ENCODE measurements around the gene KCNIP4. TPM values are rescaled to one million over a fixed set of nuclear protein-coding genes. Genes with fewer than 3 reads are reported as not detected.

The KCNIP4 gene
- total RNA-seq, 1 donor from 2014 or later = not detected

DNA sequence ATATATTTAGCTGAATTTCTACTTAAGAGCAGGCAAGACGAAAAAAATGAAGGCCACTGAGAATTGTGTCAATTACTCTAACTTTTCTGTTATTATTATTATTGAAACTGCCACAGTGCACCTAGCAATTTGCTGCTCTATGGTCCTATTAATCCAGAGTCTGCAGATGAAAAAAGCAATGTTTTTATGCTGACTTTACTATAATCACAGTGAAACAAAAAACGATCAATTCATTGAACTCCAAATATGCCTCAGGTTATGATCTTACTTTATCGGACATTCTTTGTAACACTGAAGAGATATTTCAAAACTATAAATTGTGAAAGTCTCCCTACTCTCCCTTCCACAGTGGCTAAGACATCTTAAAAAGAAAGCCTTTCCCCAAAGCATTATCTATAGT, 474.4 kb downstream of the KCNIP4 start:
- ATAC-seq (ENCODE audit: low read depth) = no peak
- intact Hi-C loops (cut with micrococcal nuclease) = no loop called here
- ChIA-PET CTCF (no interaction called here), POLR2A (no interaction called here)
- Mint-ChIP-seq H3K4me3 (no peak overlapping the region), H3K9me3 (peaks cover 2% of the 10 kb centered on the region), H3K4me1 (no peaks in the 10 kb centered on the region), H3K27me3 (no peaks in the 10 kb centered on the region), H3K36me3 (ENCODE audit: low read depth) (no peaks in the 10 kb centered on the region), H3K27ac (no peak overlapping the region)
- TF ChIP-seq, protein P1, sequence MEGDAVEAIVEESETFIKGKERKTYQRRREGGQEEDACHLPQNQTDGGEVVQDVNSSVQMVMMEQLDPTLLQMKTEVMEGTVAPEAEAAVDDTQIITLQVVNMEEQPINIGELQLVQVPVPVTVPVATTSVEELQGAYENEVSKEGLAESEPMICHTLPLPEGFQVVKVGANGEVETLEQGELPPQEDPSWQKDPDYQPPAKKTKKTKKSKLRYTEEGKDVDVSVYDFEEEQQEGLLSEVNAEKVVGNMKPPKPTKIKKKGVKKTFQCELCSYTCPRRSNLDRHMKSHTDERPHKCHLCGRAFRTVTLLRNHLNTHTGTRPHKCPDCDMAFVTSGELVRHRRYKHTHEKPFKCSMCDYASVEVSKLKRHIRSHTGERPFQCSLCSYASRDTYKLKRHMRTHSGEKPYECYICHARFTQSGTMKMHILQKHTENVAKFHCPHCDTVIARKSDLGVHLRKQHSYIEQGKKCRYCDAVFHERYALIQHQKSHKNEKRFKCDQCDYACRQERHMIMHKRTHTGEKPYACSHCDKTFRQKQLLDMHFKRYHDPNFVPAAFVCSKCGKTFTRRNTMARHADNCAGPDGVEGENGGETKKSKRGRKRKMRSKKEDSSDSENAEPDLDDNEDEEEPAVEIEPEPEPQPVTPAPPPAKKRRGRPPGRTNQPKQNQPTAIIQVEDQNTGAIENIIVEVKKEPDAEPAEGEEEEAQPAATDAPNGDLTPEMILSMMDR (IDR thresholded peaks at IDR 0.05) = no peak
- DNase-seq = no peak

GRCh38 chr4:21470535-21470934, 478.0 kb downstream of the KCNIP4 start:
- H3K4me3 Mint-ChIP-seq = no peak overlapping the region
- TF ChIP-seq, protein P1 (IDR thresholded peaks at IDR 0.05) = no peak
- CTCF ChIA-PET = no interaction called here
- H3K27ac Mint-ChIP-seq = no peak overlapping the region
- no peaks in the 10 kb centered on the region for H3K27me3 Mint-ChIP-seq
- POLR2A ChIA-PET = no interaction called here
- H3K4me1 Mint-ChIP-seq = no peaks in the 10 kb centered on the region
- intact Hi-C loops (cut with micrococcal nuclease) = no loop called here
- no peaks in the 10 kb centered on the region for H3K36me3 Mint-ChIP-seq (ENCODE audit: low read depth)
- peaks cover 2% of the 10 kb centered on the region for H3K9me3 Mint-ChIP-seq
- ATAC-seq (ENCODE audit: low read depth) (no peak), DNase-seq (no peak)

- ChIA-PET CTCF (no interaction called here), POLR2A (no interaction called here)
- Mint-ChIP-seq H3K27ac (no peak overlapping the region), H3K36me3 (ENCODE audit: low read depth) (no peaks in the 10 kb centered on the region), H3K4me1 (no peaks in the 10 kb centered on the region), H3K27me3 (no peaks in the 10 kb centered on the region), H3K4me3 (no peak overlapping the region), H3K9me3 (peaks cover 2% of the 10 kb centered on the region)
- ATAC-seq (ENCODE audit: low read depth) = no peak
- DNase-seq = no peak
- TF ChIP-seq, protein P1 (IDR thresholded peaks at IDR 0.05) = no peak
- intact Hi-C loops (cut with micrococcal nuclease) = no loop called here
Measured at GRCh38 chr4:21469438-21470300, 478.9 kb downstream of the KCNIP4 start.

GRCh38 chr4:21467551-21467950, 481.0 kb downstream of the KCNIP4 start:
- POLR2A ChIA-PET = no interaction called here
- Mint-ChIP-seq H3K4me3 (no peak overlapping the region), H3K36me3 (ENCODE audit: low read depth) (no peaks in the 10 kb centered on the region), H3K27ac (no peak overlapping the region), H3K4me1 (no peaks in the 10 kb centered on the region), H3K27me3 (no peaks in the 10 kb centered on the region), H3K9me3 (peaks cover 5% of the 10 kb centered on the region)
- ATAC-seq (ENCODE audit: low read depth) (no peak), DNase-seq (no peak)
- TF ChIP-seq, protein P1 (IDR thresholded peaks at IDR 0.05) = no peak
- intact Hi-C loops (cut with micrococcal nuclease) = no loop called here
- CTCF ChIA-PET = no interaction called here

DNA sequence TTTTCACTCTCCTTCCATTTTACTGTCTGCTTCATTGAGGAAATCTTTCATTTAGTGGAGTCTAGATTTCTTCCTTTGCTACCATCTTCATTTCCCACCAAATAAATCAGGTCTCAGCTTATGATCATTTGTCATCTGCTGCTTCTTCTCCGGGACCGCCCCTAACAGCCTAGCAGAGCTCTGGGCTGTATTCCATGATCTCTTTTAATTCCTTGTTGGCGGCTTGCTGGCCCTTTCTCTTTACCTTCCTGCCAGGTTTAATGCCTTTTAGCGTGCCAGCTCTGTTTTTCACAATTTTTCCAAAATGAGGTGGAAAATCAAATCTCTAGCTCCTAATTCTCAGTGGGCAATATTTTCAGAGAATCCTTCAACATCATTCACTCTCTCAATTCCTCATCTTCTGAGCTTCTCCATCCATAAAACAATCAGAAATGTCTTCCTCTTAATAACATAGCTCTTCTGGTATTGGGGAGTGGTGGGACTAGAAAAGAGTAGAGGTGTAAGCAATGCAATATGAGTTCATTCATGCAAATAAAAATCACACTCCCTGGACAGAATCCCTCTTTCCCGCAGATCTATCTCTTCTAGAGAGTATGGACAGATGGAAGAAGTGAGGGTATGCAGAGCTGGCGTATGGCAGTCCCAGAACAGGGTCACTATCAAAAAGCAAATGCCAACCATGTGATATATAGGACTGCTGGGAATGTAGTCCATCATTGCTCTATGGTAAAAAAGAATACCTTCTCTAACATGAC, 491.3 kb downstream of the KCNIP4 start:
- no peaks in the 10 kb centered on the region for H3K4me1 Mint-ChIP-seq
- H3K27ac Mint-ChIP-seq = no peak overlapping the region
- H3K4me3 Mint-ChIP-seq = no peak overlapping the region
- TF ChIP-seq, protein P1 (IDR thresholded peaks at IDR 0.05) = no peak
- intact Hi-C loops (cut with micrococcal nuclease) = no loop called here
- ChIA-PET POLR2A (no interaction called here), CTCF (no interaction called here)
- H3K9me3 Mint-ChIP-seq = peaks cover 6% of the 10 kb centered on the region
- H3K27me3 Mint-ChIP-seq = no peaks in the 10 kb centered on the region
- DNase-seq = no peak
- H3K36me3 Mint-ChIP-seq (ENCODE audit: low read depth) = no peaks in the 10 kb centered on the region
- ATAC-seq (ENCODE audit: low read depth) = no peak
